ENCODE results near the gene TIMP3. TPM values are rescaled to one million over a fixed set of nuclear protein-coding genes. Genes with fewer than 3 reads are reported as not detected.

TIMP3 gene
- total RNA-seq, 1 experiment from 2014 or later = 12.3 TPM

DNA sequence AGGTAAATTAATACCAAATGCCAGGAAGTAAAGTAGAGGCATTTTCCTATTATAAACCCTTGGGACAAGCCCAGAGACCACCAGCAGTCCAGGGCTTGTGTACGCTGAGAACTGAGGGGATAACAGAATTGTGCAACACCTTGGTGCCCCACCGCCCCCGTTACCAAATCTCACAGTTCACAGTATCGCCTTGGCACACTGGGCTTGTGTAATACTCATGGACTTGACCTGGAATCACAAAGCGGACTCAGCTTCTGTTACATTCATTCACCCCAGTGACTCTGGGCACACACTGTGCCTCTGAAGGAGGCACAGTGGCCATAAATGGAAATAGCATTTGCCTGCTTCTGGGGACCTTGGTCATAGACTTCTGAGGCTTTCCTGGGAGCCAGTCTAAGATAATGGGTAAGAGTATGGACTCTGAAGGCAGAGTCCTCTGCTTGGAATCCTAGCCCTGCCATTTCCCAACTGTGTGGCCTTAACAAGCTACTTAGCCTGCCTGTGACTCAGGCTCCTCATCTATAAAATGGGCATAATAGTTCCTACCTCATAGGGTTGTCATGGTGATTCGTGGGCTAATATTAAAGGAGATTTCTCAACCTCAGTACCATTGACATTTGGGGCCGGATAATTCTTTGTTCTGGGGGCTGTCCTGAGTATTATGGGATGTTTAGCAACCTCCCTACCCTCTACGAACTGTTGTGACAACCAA, 53.7 kb downstream of the TIMP3 start:
- H3K27ac Mint-ChIP-seq (ENCODE audit: unreplicated experiment) = no peak overlapping the region

GRCh38 chr22:32858121-32858703, 56.7 kb downstream of the TIMP3 start:
- Mint-ChIP-seq H3K36me3 (ENCODE audit: insufficient read depth, unreplicated experiment) (no peaks in the 10 kb centered on the region), H3K4me3 (ENCODE audit: low read depth, unreplicated experiment) (no peak overlapping the region), H3K4me1 (ENCODE audit: low read depth, unreplicated experiment) (no peaks in the 10 kb centered on the region), H3K27ac (ENCODE audit: unreplicated experiment) (no peak overlapping the region), H3K9me3 (ENCODE audit: low read depth, unreplicated experiment) (no peaks in the 10 kb centered on the region), H3K27me3 (ENCODE audit: unreplicated experiment) (no peaks in the 10 kb centered on the region)
- CTCF ChIA-PET = interaction anchor here (1.5 kb wide), 1 partner anchor 15 kb away, joined by 4 read pairs; no protein-coding TSS in a partner anchor
- intact Hi-C loops (cut with micrococcal nuclease; ENCODE audit: unreplicated experiment) = no loop called here
- no TSS peak for BruUV-seq (replicated peaks)
- TF ChIP-seq CTCF (IDR thresholded peaks at IDR 0.05; ENCODE audit: unreplicated experiment) = no peak
- no peak for DNase-seq

More for the DNA sequence above, 53.7 kb downstream of the TIMP3 start:
- DNase-seq = no peak
- Mint-ChIP-seq H3K4me3 (ENCODE audit: low read depth, unreplicated experiment) (no peak overlapping the region), H3K9me3 (ENCODE audit: low read depth, unreplicated experiment) (no peaks in the 10 kb centered on the region), H3K36me3 (ENCODE audit: insufficient read depth, unreplicated experiment) (no peaks in the 10 kb centered on the region), H3K4me1 (ENCODE audit: low read depth, unreplicated experiment) (no peaks in the 10 kb centered on the region), H3K27me3 (ENCODE audit: unreplicated experiment) (no peaks in the 10 kb centered on the region)
- TF ChIP-seq CTCF (IDR thresholded peaks at IDR 0.05; ENCODE audit: unreplicated experiment) = no peak
- no TSS peak for BruUV-seq (replicated peaks)
- CTCF ChIA-PET = no interaction called here
- intact Hi-C loops (cut with micrococcal nuclease; ENCODE audit: unreplicated experiment) = no loop called here

GRCh38 chr22:32858957-32859356, 57.5 kb downstream of the TIMP3 start:
- H3K36me3 Mint-ChIP-seq (ENCODE audit: insufficient read depth, unreplicated experiment) = no peaks in the 10 kb centered on the region
- intact Hi-C loops (cut with micrococcal nuclease; ENCODE audit: unreplicated experiment) = no loop called here
- no peak overlapping the region for H3K4me3 Mint-ChIP-seq (ENCODE audit: low read depth, unreplicated experiment)
- BruUV-seq (replicated peaks) = no TSS peak
- CTCF ChIA-PET = no interaction called here
- no peak for DNase-seq
- no peaks in the 10 kb centered on the region for H3K4me1 Mint-ChIP-seq (ENCODE audit: low read depth, unreplicated experiment)
- no peaks in the 10 kb centered on the region for H3K9me3 Mint-ChIP-seq (ENCODE audit: low read depth, unreplicated experiment)
- H3K27ac Mint-ChIP-seq (ENCODE audit: unreplicated experiment) = no peak overlapping the region
- no peak for TF ChIP-seq CTCF (IDR thresholded peaks at IDR 0.05; ENCODE audit: unreplicated experiment)
- no peaks in the 10 kb centered on the region for H3K27me3 Mint-ChIP-seq (ENCODE audit: unreplicated experiment)

DNA sequence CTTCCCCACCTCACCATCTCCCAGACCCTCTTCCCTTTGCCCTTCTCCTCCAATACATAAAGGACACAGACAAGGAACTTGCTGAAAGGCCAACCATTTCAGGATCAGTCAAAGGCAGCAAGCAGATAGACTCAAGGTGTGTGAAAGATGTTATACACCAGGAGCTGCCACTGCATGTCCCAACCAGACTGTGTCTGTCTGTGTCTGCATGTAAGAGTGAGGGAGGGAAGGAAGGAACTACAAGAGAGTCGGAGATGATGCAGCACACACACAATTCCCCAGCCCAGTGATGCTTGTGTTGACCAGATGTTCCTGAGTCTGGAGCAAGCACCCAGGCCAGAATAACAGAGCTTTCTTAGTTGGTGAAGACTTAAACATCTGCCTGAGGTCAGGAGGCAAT, 58.2 kb downstream of the TIMP3 start:
- no peak for TF ChIP-seq CTCF (IDR thresholded peaks at IDR 0.05; ENCODE audit: unreplicated experiment)
- BruUV-seq (replicated peaks) = no TSS peak
- intact Hi-C loops (cut with micrococcal nuclease; ENCODE audit: unreplicated experiment) = no loop called here
- peaks cover 3% of the 10 kb centered on the region for H3K27me3 Mint-ChIP-seq (ENCODE audit: unreplicated experiment)
- no peak overlapping the region for H3K27ac Mint-ChIP-seq (ENCODE audit: unreplicated experiment)
- H3K36me3 Mint-ChIP-seq (ENCODE audit: insufficient read depth, unreplicated experiment) = no peaks in the 10 kb centered on the region
- no peak overlapping the region for H3K4me3 Mint-ChIP-seq (ENCODE audit: low read depth, unreplicated experiment)
- no peaks in the 10 kb centered on the region for H3K4me1 Mint-ChIP-seq (ENCODE audit: low read depth, unreplicated experiment)
- H3K9me3 Mint-ChIP-seq (ENCODE audit: low read depth, unreplicated experiment) = no peaks in the 10 kb centered on the region
- no peak for DNase-seq
- CTCF ChIA-PET = no interaction called here
